K562 (cell line): Measurements from ENCODE around the gene UBE2D2.

Experiments used
- ATF1 ChIP-seq, 2 experiments: fragments of 450-650 bp in 1 of 2; IDR thresholded peaks; 2 replicates each; pipeline ENCODE4 v1.6.1; 2016; ENCODE audit warnings: missing compliant biosample characterization in 1 of 2, missing genetic modification characterization in 1 of 2
- CEBPB ChIP-seq: fragments of 450-650 bp; IDR thresholded peaks from 2 replicates; pipeline ENCODE4 v1.6.1; 2016; ENCODE audit warnings: missing genetic modification characterization, missing compliant biosample characterization
- CTCF ChIP-seq, 3 experiments: IDR thresholded peaks in 2 of 3; conservative IDR thresholded peaks in 1 of 3; 2 replicates each; pipeline ENCODE4 v1.5.1; 2011 to 2012; ENCODE audit warnings: low read length in 3 of 3, mild to moderate bottlenecking in 3 of 3, control low read depth in 2 of 3, improper control_type of control experiment in 1 of 3, inconsistent platforms in 1 of 3, low read depth in 1 of 3, mixed read lengths in 1 of 3, moderate library complexity in 1 of 3; ENCODE audit not compliant: insufficient read depth in 2 of 3
- GTF2F1 ChIP-seq: IDR thresholded peaks from 2 replicates; pipeline ENCODE4 v1.6.1; 2011; ENCODE audit warnings: low read depth, low read length, improper control_type of control experiment
- JUNB ChIP-seq: fragments of 450-650 bp; formaldehyde crosslinking; conservative IDR thresholded peaks from 2 replicates; pipeline ENCODE4 v1.4.0; 2020; ENCODE audit warnings: mild to moderate bottlenecking
- POLR2AphosphoS5 ChIP-seq: IDR thresholded peaks from 2 replicates; pipeline ENCODE4 v1.6.1; 2011; ENCODE audit warnings: mild to moderate bottlenecking, low read depth, low read length, moderate library complexity; ENCODE audit not compliant: control insufficient read depth, insufficient read depth
- PRMT5 ChIP-seq: sonication (generic); formaldehyde crosslinking; IDR thresholded peaks from 2 replicates; pipeline ENCODE4 v1.5.0; 2020; ENCODE audit warnings: missing genetic modification reagents
- TF ChIP-seq, protein P1 (sequence below): fragments of 450-650 bp; formaldehyde crosslinking; IDR thresholded peaks from 2 replicates; pipeline ENCODE4 v1.4.0; 2020; ENCODE audit warnings: mild to moderate bottlenecking, moderate library complexity

- no peak for TF ChIP-seq JUNB (CRISPR knock-in tag)
- TF ChIP-seq, protein P1, sequence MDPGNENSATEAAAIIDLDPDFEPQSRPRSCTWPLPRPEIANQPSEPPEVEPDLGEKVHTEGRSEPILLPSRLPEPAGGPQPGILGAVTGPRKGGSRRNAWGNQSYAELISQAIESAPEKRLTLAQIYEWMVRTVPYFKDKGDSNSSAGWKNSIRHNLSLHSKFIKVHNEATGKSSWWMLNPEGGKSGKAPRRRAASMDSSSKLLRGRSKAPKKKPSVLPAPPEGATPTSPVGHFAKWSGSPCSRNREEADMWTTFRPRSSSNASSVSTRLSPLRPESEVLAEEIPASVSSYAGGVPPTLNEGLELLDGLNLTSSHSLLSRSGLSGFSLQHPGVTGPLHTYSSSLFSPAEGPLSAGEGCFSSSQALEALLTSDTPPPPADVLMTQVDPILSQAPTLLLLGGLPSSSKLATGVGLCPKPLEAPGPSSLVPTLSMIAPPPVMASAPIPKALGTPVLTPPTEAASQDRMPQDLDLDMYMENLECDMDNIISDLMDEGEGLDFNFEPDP: no peak
- no peak for TF ChIP-seq POLR2AphosphoS5
- no peak for TF ChIP-seq CTCF (IDR thresholded peaks at IDR 0.05 in 2 of 3, conservative IDR thresholded peaks at IDR 0.05 in 1 of 3; ENCODE audit: insufficient read depth in 2 of 3, low read depth in 1 of 3, low read length in 3 of 3)
- no peak for TF ChIP-seq GTF2F1
- TF ChIP-seq CEBPB: no peak
- TF ChIP-seq ATF1 (CRISPR knock-in tag; IDR thresholded peaks at IDR 0.05): no peak
- TF ChIP-seq ATF1 (tag; IDR thresholded peaks at IDR 0.05): no peak
- TF ChIP-seq PRMT5 (CRISPR knock-in tag): no peak
These were observed 93.8 kb downstream of the UBE2D2 start for GRCh38 chr5:139654871-139655491.
